Aorta (tissue), 5 donors: ENCODE results near the gene UGT1A4. TPM values are rescaled to one million over a fixed set of nuclear protein-coding genes. Genes with fewer than 3 reads are reported as not detected.

ENCODE experiments used
- ATAC-seq: fragments of 200-7000 bp; cut with Tn5 transposase; one replicate; pipeline ENCODE4 v1.9.1; 2022; ENCODE audit warnings: moderate library complexity; ENCODE audit not compliant: low FRiP score
- DNase-seq, 2 donors: peaks; one replicate each; pipeline ENCODE4 v3.0.0-alpha.2; 2020
- H3K27ac ChIP-seq, 2 donors: one replicate each; pipeline ENCODE4 v1.5.1; 2013; ENCODE audit warnings: low read length in 2 of 2, mild to moderate bottlenecking in 2 of 2, moderate library complexity in 2 of 2, control low read depth in 1 of 2, inconsistent platforms in 1 of 2, low read depth in 1 of 2
- H3K27me3 ChIP-seq, 2 donors: one replicate each; pipeline ENCODE4 v1.6.1; 2013; ENCODE audit warnings: control low read depth in 1 of 2, low read length in 1 of 2, mild to moderate bottlenecking in 1 of 2, moderate library complexity in 1 of 2; ENCODE audit not compliant: insufficient read depth in 2 of 2, control insufficient read depth in 1 of 2
- H3K36me3 ChIP-seq, 2 donors: one replicate each; pipeline ENCODE4 v1.6.1; 2013; ENCODE audit warnings: control low read depth in 1 of 2, low read length in 1 of 2, mild to moderate bottlenecking in 1 of 2; ENCODE audit not compliant: insufficient read depth in 2 of 2, control insufficient read depth in 1 of 2
- H3K4me1 ChIP-seq, 2 donors: one replicate each; pipeline ENCODE4 v1.6.1; 2013; ENCODE audit warnings: low read length in 2 of 2, control low read depth in 1 of 2, mild to moderate bottlenecking in 1 of 2, moderate library complexity in 1 of 2; ENCODE audit not compliant: insufficient read depth in 2 of 2, control insufficient read depth in 1 of 2
- H3K4me3 ChIP-seq, 2 donors: one replicate each; pipeline ENCODE4 v1.5.1; 2013; ENCODE audit warnings: low read length in 2 of 2, control low read depth in 1 of 2, mild to moderate bottlenecking in 1 of 2
- H3K9me3 ChIP-seq: one replicate; pipeline ENCODE4 v1.6.1; 2013; ENCODE audit warnings: mild to moderate bottlenecking, low read length; ENCODE audit not compliant: control insufficient read depth
- WGBS, 2 donors: extraction: QIAGEN DNeasy Blood & Tissue Kit; methylation state at CpG; one replicate each; pipeline ENCODE4 v1.1.7; 2013; 5-methylcytosine and 5-hydroxymethylcytosine counted together
- intact Hi-C, 2 donors: fragments of 100-400 bp; cut with DNase I; formaldehyde crosslinking; loops; one replicate each; pipeline versions ENCODE4 v1.14.2 to v1.15.0; 2022
- polyA plus RNA-seq, 2 donors: library from polyadenylated mRNA; stranded (reverse); fragments of 200-250 nt; gene quantifications; one replicate each; pipeline ENCODE4 v1.2.3, GENCODE V29; 2013
- total RNA-seq, 2 donors: library from RNA; stranded (reverse); fragmentation: NEBNext Ultra II Directional; extraction: Animal tissue kit (Norgen Biotek cat#: 25700); gene quantifications; one replicate each; pipeline ENCODE4 v1.2.1, GENCODE V29; 2021
- donor health status: healthy with polysubstance abuse.
- donor health status: Bipolar disorder and iron deficiency.
- donor health status: DM: no; HTN: no; CAD: no.
- donor health status: DM: no; HTN: no; CAD: no.
- donor health status: DM: yes; HTN: yes; CAD: no.

UGT1A4 gene
- total and polyA plus RNA-seq, 4 donors = not detected

- H3K4me3 ChIP-seq = no peak overlapping the region
- H3K36me3 ChIP-seq = no peaks in the 10 kb centered on the region
- intact Hi-C loops = no loop called here
- ATAC-seq (no peak), DNase-seq (peak; percentile 34 to 52)
- no peaks in the 10 kb centered on the region for H3K27me3 ChIP-seq
- no peaks in the 10 kb centered on the region for H3K4me1 ChIP-seq
- no peaks in the 10 kb centered on the region for H3K9me3 ChIP-seq
- 85 to 87% methylated on average over 18 of the region's 18 CpGs for WGBS, 2 donors
- no peak overlapping the region for H3K27ac ChIP-seq
Measured at GRCh38 chr2:233819884-233820773, 101.6 kb downstream of the UGT1A4 start.

- 80 to 83% methylated on average over 6 of the region's 6 CpGs for WGBS, 2 donors
- peak in 1 of 2 donors; percentile 29 for DNase-seq
- Histone ChIP-seq H3K36me3 (no peaks in the 10 kb centered on the region), H3K9me3 (no peaks in the 10 kb centered on the region), H3K27ac (no peak overlapping the region), H3K4me1 (no peaks in the 10 kb centered on the region), H3K27me3 (no peaks in the 10 kb centered on the region), H3K4me3 (no peak overlapping the region)
- intact Hi-C loops = no loop called here
- ATAC-seq = no peak
Measured at GRCh38 chr2:233820774-233821105, 102.2 kb downstream of the UGT1A4 start.

- no peaks in the 10 kb centered on the region for H3K27me3 ChIP-seq
- peak in 1 of 2 donors; percentile 19 for DNase-seq
- no peak for ATAC-seq
- intact Hi-C loops = no loop called here
- 88 to 94% methylated on average over 3 of the region's 3 CpGs for WGBS, 2 donors
- H3K36me3 ChIP-seq = no peaks in the 10 kb centered on the region
- no peaks in the 10 kb centered on the region for H3K9me3 ChIP-seq
- no peak overlapping the region for H3K27ac ChIP-seq
- H3K4me1 ChIP-seq = no peaks in the 10 kb centered on the region
- H3K4me3 ChIP-seq = no peak overlapping the region
Measured at GRCh38 chr2:233821196-233821595, 102.7 kb downstream of the UGT1A4 start.

GRCh38 chr2:233821709-233822100, 103.2 kb downstream of the UGT1A4 start:
- no peaks in the 10 kb centered on the region for H3K9me3 ChIP-seq
- H3K36me3 ChIP-seq = no peaks in the 10 kb centered on the region
- no peak overlapping the region for H3K27ac ChIP-seq
- ATAC-seq = no peak
- H3K27me3 ChIP-seq = no peaks in the 10 kb centered on the region
- no peak for DNase-seq
- H3K4me3 ChIP-seq = no peak overlapping the region
- intact Hi-C loops = no loop called here
- H3K4me1 ChIP-seq = no peaks in the 10 kb centered on the region
- 90 to 92% methylated on average over 8 of the region's 8 CpGs for WGBS, 2 donors

GRCh38 chr2:233822101-233822771, 103.7 kb downstream of the UGT1A4 start:
- Histone ChIP-seq H3K9me3 (no peaks in the 10 kb centered on the region), H3K27ac (no peak overlapping the region), H3K27me3 (no peaks in the 10 kb centered on the region), H3K4me3 (no peak overlapping the region), H3K36me3 (no peaks in the 10 kb centered on the region), H3K4me1 (no peaks in the 10 kb centered on the region)
- DNase-seq (peak; percentile 42 to 51), ATAC-seq (no peak)
- intact Hi-C loops = no loop called here
- 86 to 91% methylated on average over 21 of the region's 21 CpGs for WGBS, 2 donors

Other genes starting within 250 kb of the UGT1A4 start
- 10 to 100 TPM; 28.4 to 52.6 TPM for gene USP40, start 152.0 kb upstream of the UGT1A4 start, total RNA-seq
- 10 to 100 TPM; 11.4 to 31.5 TPM for gene USP40, start 152.0 kb upstream of the UGT1A4 start, polyA plus RNA-seq
- gene UGT1A8, start 101.1 kb upstream of the UGT1A4 start, total RNA-seq = not detected
- 1 to 10 TPM in 1 of 2 donors, not detected in 1; 1.0 TPM for gene UGT1A8, start 101.1 kb upstream of the UGT1A4 start, polyA plus RNA-seq
- gene UGT1A10, start 82.3 kb upstream of the UGT1A4 start, total RNA-seq = not detected
- gene UGT1A10, start 82.3 kb upstream of the UGT1A4 start, polyA plus RNA-seq = under 1 TPM in 1 of 2 donors, not detected in 1; 0.38 TPM
- not detected for gene UGT1A9, start 46.8 kb upstream of the UGT1A4 start, total RNA-seq
- not detected for gene UGT1A9, start 46.8 kb upstream of the UGT1A4 start, polyA plus RNA-seq
- gene UGT1A7, start 36.8 kb upstream of the UGT1A4 start, total RNA-seq = not detected
- gene UGT1A7, start 36.8 kb upstream of the UGT1A4 start, polyA plus RNA-seq = 1 to 10 TPM in 1 of 2 donors, under 1 TPM in 1; 0.05 to 1.8 TPM
- not detected for gene UGT1A6, start 25.8 kb upstream of the UGT1A4 start, total RNA-seq
- under 1 TPM in 1 of 2 donors, not detected in 1; 0.33 TPM for gene UGT1A6, start 25.8 kb upstream of the UGT1A4 start, polyA plus RNA-seq
- gene UGT1A5, start 5.8 kb upstream of the UGT1A4 start, total RNA-seq = not detected
- not detected for gene UGT1A5, start 5.8 kb upstream of the UGT1A4 start, polyA plus RNA-seq
- not detected for gene UGT1A3, start 10.3 kb downstream of the UGT1A4 start, total RNA-seq
- gene UGT1A3, start 10.3 kb downstream of the UGT1A4 start, polyA plus RNA-seq = not detected
- gene UGT1A1, start 41.5 kb downstream of the UGT1A4 start, total RNA-seq = not detected
- gene UGT1A1, start 41.5 kb downstream of the UGT1A4 start, polyA plus RNA-seq = under 1 TPM in 1 of 2 donors, not detected in 1; 0.25 TPM
- not detected for gene MROH2A, start 59.6 kb downstream of the UGT1A4 start, total RNA-seq
- gene MROH2A, start 59.6 kb downstream of the UGT1A4 start, polyA plus RNA-seq = not detected
- gene HJURP, start 135.8 kb downstream of the UGT1A4 start, total RNA-seq = 1 to 10 TPM; 1.1 TPM
- gene HJURP, start 135.8 kb downstream of the UGT1A4 start, polyA plus RNA-seq = not detected
- gene TRPM8, start 198.6 kb downstream of the UGT1A4 start, total RNA-seq = not detected
- not detected for gene TRPM8, start 198.6 kb downstream of the UGT1A4 start, polyA plus RNA-seq